Panc1 (cell line): Measurements from ENCODE around the gene THAP8. TPM values are rescaled to one million over a fixed set of nuclear protein-coding genes. Genes with fewer than 3 reads are reported as not detected.
"Not testable (repeated sequence)": the region's sequence is repeated elsewhere in the genome, so short reads cannot be mapped to it uniquely, and the experiment has no call there.

Experiments used
- ATAC-seq: fragments of 200-7000 bp; cut with Tn5 transposase; 2 replicates; pipeline ENCODE4 v1.9.1; 2020; ENCODE audit warnings: mild to moderate bottlenecking, moderate library complexity
- BruUV-seq: library from RNA; stranded (reverse); fragments of 400-500 nt; replicated peaks from 2 replicates; lab custom pipeline; 2021; lab: Mats Ljungman, UMichigan
- CTCF ChIA-PET: fragments of 300-600 bp; sonication (Branson Sonifier 250); formaldehyde crosslinking; loops from one replicate; lab custom pipeline; 2022; ENCODE audit warnings: antibody characterized with exemption; lab: Charles Lee
- POLR2A ChIA-PET: fragments of 300-600 bp; sonication (Branson Sonifier 250); formaldehyde crosslinking; loops from one replicate; lab custom pipeline; 2022; ENCODE audit warnings: antibody characterized with exemption; lab: Charles Lee
- DNase-seq: peaks from one replicate; pipeline ENCODE4 v3.0.0-alpha.2; 2010; ENCODE audit warnings: low read depth, low spot score
- H3K27ac ChIP-seq: 2 replicates; pipeline ENCODE4 v1.5.1; 2011; ENCODE audit warnings: mild to moderate bottlenecking, low read length, inconsistent platforms
- H3K27me3 ChIP-seq: fragments of 200-500 bp; sonication (Bioruptor generic); 2 replicates; pipeline ENCODE4 v1.6.0; 2014; ENCODE audit warnings: low read length, inconsistent platforms; ENCODE audit not compliant: control insufficient read depth, insufficient read depth
- H3K36me3 ChIP-seq: fragments of 200-500 bp; sonication (Bioruptor generic); 2 replicates; pipeline ENCODE4 v1.5.1; 2014; ENCODE audit warnings: inconsistent platforms, mild to moderate bottlenecking, low read length, moderate library complexity; ENCODE audit not compliant: control insufficient read depth, insufficient read depth
- H3K4me1 ChIP-seq: 2 replicates; pipeline ENCODE4 v1.5.1; 2011; ENCODE audit warnings: inconsistent platforms, mild to moderate bottlenecking, low read length, moderate library complexity; ENCODE audit not compliant: control insufficient read depth, insufficient read depth
- H3K4me3 ChIP-seq, 2 experiments: 2 replicates each; pipeline ENCODE4 v1.5.1; 2011 to 2012; ENCODE audit warnings: low read depth in 2 of 2, low read length in 2 of 2, mild to moderate bottlenecking in 2 of 2, inconsistent platforms in 1 of 2, moderate library complexity in 1 of 2
- H3K9me3 ChIP-seq: fragments of 200-500 bp; sonication (Bioruptor generic); 2 replicates; pipeline ENCODE4 v1.5.1; 2014; ENCODE audit warnings: low read depth, mild to moderate bottlenecking, inconsistent platforms, low read length, moderate library complexity; ENCODE audit not compliant: control insufficient read depth, insufficient read depth
- POLR2AphosphoS5 ChIP-seq: IDR thresholded peaks from 2 replicates; pipeline ENCODE4 v1.6.1; 2012; ENCODE audit warnings: mild to moderate bottlenecking, low read depth, low read length, moderate library complexity
- SIN3A ChIP-seq: IDR thresholded peaks from 2 replicates; pipeline ENCODE4 v1.6.1; 2012; ENCODE audit warnings: low read depth, mild to moderate bottlenecking, low read length, moderate library complexity, borderline replicate concordance; ENCODE audit not compliant: insufficient read depth
- TCF7L2 ChIP-seq: IDR thresholded peaks from 2 replicates; pipeline ENCODE4 v1.6.1; 2011; ENCODE audit warnings: mild to moderate bottlenecking, low read depth, low read length, inconsistent platforms
- in situ Hi-C: cut with HindIII; loops from 2 replicates; pipeline ENCODE4 v1.10.0; 2016; ENCODE audit warnings: low sequenced_read_pairs, low pct_unique_long_range_greater_than_20kb
- intact Hi-C: fragments of 100-400 bp; cut with micrococcal nuclease; formaldehyde crosslinking; loops from one replicate; pipeline ENCODE4 v1.10.0; 2022; ENCODE audit not compliant: unreplicated experiment
- total RNA-seq: library from RNA; stranded (reverse); gene quantifications from one replicate; pipeline ENCODE4 v1.2.1, GENCODE V29; 2021; ENCODE audit not compliant: unreplicated experiment
- TF ChIP-seq, protein P1 (sequence below): fragments of 450-650 bp; IDR thresholded peaks from 2 replicates; pipeline ENCODE4 v1.5.1; 2017; ENCODE audit warnings: mild to moderate bottlenecking
- TF ChIP-seq, protein P2 (sequence below), 2 experiments: IDR thresholded peaks; 2 replicates each; pipeline ENCODE4 v1.6.1; 2011 to 2012; ENCODE audit warnings: low read depth in 2 of 2, control low read depth in 1 of 2, low read length in 1 of 2, mild to moderate bottlenecking in 1 of 2, moderate library complexity in 1 of 2; ENCODE audit not compliant: insufficient read depth in 1 of 2

Gene THAP8
- total RNA-seq, 1 experiment from 2014 or later, result 9.6 TPM

DNA sequence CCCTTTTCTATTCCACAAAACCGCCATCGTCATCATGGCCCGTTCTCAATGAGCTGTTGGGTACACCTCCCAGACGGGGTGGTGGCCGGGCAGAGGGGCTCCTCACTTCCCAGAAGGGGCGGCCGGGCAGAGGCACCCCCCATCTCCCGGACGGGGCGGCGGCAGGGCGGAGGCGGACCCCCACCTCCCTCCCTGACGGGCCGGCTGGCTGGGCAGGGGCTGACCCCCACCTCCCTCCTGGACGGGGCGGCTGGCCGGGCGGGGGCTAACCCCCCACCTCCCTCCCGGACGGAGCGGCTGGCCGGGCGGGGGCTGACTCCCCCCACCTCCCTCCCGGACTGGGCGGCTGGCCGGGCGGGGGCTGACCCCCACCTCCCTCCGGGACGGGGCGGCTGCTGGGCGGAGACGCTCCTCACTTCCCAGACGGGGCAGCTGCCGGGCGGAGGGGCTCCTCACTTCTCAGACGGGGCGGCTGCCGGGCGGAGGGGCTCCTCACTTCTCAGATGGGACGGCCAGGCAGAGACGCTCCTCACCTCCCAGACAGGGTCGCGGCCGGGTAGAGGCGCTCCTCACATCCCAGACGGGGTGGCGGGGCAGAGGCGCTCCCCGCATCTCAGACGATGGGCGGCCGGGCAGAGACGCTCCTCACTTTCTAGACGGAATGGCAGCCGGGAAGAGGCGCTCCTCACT, 14.9 kb upstream of the THAP8 start:
- intact Hi-C loops, BruUV-seq, H3K4me3 ChIP-seq, H3K27ac ChIP-seq, H3K9me3 ChIP-seq, ATAC-seq, H3K27me3 ChIP-seq, CTCF ChIA-PET, H3K4me1 ChIP-seq, POLR2A ChIA-PET, in situ Hi-C loops, DNase-seq: not testable (repeated sequence)
- peaks cover 25% of the 10 kb centered on the region; the same call in 1 of the 2 replicates for H3K36me3 ChIP-seq

DNA sequence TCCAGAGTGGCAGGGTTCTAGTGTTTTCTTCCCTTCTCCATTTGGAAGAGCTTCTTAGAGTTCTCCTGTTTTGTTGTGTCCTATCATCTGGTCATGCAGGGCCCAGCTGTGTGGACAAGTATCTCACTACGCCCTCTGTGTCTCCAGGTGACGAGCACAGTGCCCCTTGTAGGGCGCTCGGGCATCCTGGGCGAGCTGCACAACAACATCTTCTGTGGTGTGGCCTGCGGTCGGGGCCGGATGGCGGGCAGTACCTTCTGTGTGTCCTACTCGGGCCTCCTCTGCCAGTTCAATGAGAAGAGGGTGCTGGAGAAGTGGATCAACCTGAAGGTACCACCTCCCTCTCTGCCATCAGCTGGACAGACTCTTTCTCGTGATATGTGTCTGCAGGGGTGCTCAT, 13.6 kb upstream of the THAP8 start:
- no peaks in the 10 kb centered on the region for H3K27me3 ChIP-seq
- H3K36me3 ChIP-seq, result peaks cover 29% of the 10 kb centered on the region; the same call in 1 of the 2 replicates
- ATAC-seq (no peak), DNase-seq (no peak)
- H3K4me3 ChIP-seq, result no peak overlapping the region
- TF ChIP-seq, protein P1, sequence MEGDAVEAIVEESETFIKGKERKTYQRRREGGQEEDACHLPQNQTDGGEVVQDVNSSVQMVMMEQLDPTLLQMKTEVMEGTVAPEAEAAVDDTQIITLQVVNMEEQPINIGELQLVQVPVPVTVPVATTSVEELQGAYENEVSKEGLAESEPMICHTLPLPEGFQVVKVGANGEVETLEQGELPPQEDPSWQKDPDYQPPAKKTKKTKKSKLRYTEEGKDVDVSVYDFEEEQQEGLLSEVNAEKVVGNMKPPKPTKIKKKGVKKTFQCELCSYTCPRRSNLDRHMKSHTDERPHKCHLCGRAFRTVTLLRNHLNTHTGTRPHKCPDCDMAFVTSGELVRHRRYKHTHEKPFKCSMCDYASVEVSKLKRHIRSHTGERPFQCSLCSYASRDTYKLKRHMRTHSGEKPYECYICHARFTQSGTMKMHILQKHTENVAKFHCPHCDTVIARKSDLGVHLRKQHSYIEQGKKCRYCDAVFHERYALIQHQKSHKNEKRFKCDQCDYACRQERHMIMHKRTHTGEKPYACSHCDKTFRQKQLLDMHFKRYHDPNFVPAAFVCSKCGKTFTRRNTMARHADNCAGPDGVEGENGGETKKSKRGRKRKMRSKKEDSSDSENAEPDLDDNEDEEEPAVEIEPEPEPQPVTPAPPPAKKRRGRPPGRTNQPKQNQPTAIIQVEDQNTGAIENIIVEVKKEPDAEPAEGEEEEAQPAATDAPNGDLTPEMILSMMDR, result no peak
- TF ChIP-seq POLR2AphosphoS5, result no peak
- no peak for TF ChIP-seq SIN3A
- TF ChIP-seq, protein P2, sequence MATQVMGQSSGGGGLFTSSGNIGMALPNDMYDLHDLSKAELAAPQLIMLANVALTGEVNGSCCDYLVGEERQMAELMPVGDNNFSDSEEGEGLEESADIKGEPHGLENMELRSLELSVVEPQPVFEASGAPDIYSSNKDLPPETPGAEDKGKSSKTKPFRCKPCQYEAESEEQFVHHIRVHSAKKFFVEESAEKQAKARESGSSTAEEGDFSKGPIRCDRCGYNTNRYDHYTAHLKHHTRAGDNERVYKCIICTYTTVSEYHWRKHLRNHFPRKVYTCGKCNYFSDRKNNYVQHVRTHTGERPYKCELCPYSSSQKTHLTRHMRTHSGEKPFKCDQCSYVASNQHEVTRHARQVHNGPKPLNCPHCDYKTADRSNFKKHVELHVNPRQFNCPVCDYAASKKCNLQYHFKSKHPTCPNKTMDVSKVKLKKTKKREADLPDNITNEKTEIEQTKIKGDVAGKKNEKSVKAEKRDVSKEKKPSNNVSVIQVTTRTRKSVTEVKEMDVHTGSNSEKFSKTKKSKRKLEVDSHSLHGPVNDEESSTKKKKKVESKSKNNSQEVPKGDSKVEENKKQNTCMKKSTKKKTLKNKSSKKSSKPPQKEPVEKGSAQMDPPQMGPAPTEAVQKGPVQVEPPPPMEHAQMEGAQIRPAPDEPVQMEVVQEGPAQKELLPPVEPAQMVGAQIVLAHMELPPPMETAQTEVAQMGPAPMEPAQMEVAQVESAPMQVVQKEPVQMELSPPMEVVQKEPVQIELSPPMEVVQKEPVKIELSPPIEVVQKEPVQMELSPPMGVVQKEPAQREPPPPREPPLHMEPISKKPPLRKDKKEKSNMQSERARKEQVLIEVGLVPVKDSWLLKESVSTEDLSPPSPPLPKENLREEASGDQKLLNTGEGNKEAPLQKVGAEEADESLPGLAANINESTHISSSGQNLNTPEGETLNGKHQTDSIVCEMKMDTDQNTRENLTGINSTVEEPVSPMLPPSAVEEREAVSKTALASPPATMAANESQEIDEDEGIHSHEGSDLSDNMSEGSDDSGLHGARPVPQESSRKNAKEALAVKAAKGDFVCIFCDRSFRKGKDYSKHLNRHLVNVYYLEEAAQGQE (IDR thresholded peaks at IDR 0.05; ENCODE audit: insufficient read depth in 1 of 2, low read depth in 2 of 2, low read length in 1 of 2), result no peak
- no peak for TF ChIP-seq TCF7L2
- in situ Hi-C loops (no loop called here), intact Hi-C loops (no loop called here)
- CTCF ChIA-PET, result no interaction called here
- BruUV-seq, result no TSS peak
- H3K27ac ChIP-seq, result no peak overlapping the region
- H3K4me1 ChIP-seq, result peaks cover 7% of the 10 kb centered on the region; the same call in 1 of the 2 replicates
- POLR2A ChIA-PET, result interaction anchor here (0.5 kb wide), 1 partner anchor 13 kb away, joined by 6 read pairs; no protein-coding TSS in a partner anchor
- H3K9me3 ChIP-seq, result no peaks in the 10 kb centered on the region

DNA sequence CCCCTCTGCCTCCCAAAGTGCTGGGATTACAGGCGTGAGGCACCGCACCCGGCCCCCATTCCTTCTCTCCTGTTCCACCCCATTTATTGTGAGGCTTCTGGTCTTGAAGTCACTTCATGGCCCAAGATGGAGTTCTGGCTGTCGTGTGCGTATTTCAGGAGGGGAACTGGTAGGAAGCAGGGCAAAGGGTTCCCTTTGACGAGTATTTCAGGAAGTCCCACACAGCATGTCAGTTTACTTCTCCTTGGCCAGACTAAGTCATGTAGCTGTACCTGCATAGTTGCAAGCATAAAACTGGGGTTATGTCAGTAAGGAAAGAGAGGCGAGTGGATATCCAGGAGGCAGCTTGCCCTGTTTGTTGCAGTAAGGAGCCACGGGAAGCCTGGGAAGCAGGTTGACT, 10.7 kb upstream of the THAP8 start:
- intact Hi-C loops, result no loop called here
- ATAC-seq, result no peak
- Histone ChIP-seq H3K4me3 (no peak overlapping the region), H3K9me3 (no peaks in the 10 kb centered on the region), H3K27me3 (no peaks in the 10 kb centered on the region), H3K27ac (no peak overlapping the region), H3K36me3 (peaks cover 21% of the 10 kb centered on the region), H3K4me1 (no peaks in the 10 kb centered on the region)
- DNase-seq, result no peak
- BruUV-seq, result no TSS peak
- CTCF ChIA-PET, result no interaction called here
- TF ChIP-seq, protein P1, result no peak
- TF ChIP-seq TCF7L2 (no peak), POLR2AphosphoS5 (no peak), SIN3A (no peak)
- TF ChIP-seq, protein P2 (IDR thresholded peaks at IDR 0.05; ENCODE audit: insufficient read depth in 1 of 2, low read depth in 2 of 2, low read length in 1 of 2), result no peak
- POLR2A ChIA-PET, result no interaction called here
- in situ Hi-C loops, result no loop called here
